SK-N-SH (cell line): ENCODE measurements around the gene PPP1R12B.

Experiments
- EZH2phosphoT487 ChIP-seq: fragments of 200-600 bp; sonication (generic); IDR thresholded peaks from 2 replicates; pipeline ENCODE4 v1.6.1; 2017; ENCODE audit warnings: low read depth, mixed run types, mild to moderate bottlenecking, antibody characterized with exemption, moderate library complexity, borderline replicate concordance
- FOSL2 ChIP-seq: IDR thresholded peaks from 2 replicates; pipeline ENCODE4 v1.4.0; 2012; ENCODE audit warnings: low read depth, mild to moderate bottlenecking, moderate library complexity, borderline replicate concordance
- FOXJ3 ChIP-seq: sonication (generic); formaldehyde crosslinking; IDR thresholded peaks from 2 replicates; pipeline ENCODE4 v1.5.1; 2020; ENCODE audit warnings: mild to moderate bottlenecking, missing genetic modification reagents
- JUND ChIP-seq: IDR thresholded peaks from 2 replicates; pipeline ENCODE4 v1.4.0; 2012
- POLR2AphosphoS5 ChIP-seq: IDR thresholded peaks from 2 replicates; pipeline ENCODE4 v1.6.1; 2012; ENCODE audit warnings: low read depth, low read length
- SIN3A ChIP-seq: IDR thresholded peaks from 2 replicates; pipeline ENCODE4 v1.6.1; 2012; ENCODE audit warnings: low read depth, mild to moderate bottlenecking, low read length, moderate library complexity, borderline replicate concordance
- TAF1 ChIP-seq: IDR thresholded peaks from 2 replicates; pipeline ENCODE4 v1.6.1; 2012; ENCODE audit warnings: low read depth, mild to moderate bottlenecking, low read length, moderate library complexity, borderline replicate concordance
- USF2 ChIP-seq: fragments of 150-350 bp; IDR thresholded peaks from 2 replicates; pipeline ENCODE4 v1.6.1; 2017; ENCODE audit warnings: antibody characterized with exemption, low read length, low read depth, borderline replicate concordance
- YY1 ChIP-seq: IDR thresholded peaks from 2 replicates; pipeline ENCODE4 v1.4.0; 2012; ENCODE audit warnings: low read depth, mild to moderate bottlenecking
- TF ChIP-seq, protein P1 (sequence below): fragments of 200-600 bp; sonication (generic); IDR thresholded peaks from 2 replicates; pipeline ENCODE4 v1.6.1; 2017; ENCODE audit warnings: antibody characterized with exemption, mild to moderate bottlenecking, moderate library complexity
- TF ChIP-seq, protein P2 (sequence below): fragments of 150-350 bp; IDR thresholded peaks from 2 replicates; pipeline ENCODE4 v1.6.1; 2016; ENCODE audit warnings: mild to moderate bottlenecking, low read depth, low read length
- TF ChIP-seq, protein P3 (sequence below): IDR thresholded peaks from 2 replicates; pipeline ENCODE4 v1.6.1; 2012; ENCODE audit warnings: mild to moderate bottlenecking, low read depth, low read length, moderate library complexity
- TF ChIP-seq, protein P4 (sequence below): IDR thresholded peaks from 2 replicates; pipeline ENCODE4; 2012

DNA sequence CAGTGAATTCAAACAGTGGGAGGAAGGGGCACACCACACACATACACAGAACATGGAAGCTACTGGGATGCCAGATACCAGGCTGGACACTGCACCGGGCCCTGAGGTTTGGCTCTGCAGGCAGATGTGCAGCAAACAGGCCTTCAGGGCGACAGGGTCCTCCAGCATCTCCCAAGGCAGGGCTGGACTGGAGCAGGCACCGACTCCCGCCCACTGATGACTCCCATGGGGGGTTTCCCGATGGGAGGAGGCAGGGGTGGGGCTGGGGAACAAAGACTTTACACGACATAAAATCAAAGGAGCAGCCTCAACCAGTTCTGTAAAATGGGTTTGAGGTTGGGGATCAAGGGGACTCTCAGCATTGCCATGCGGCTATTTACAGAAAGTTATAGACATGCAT is 243.6 kb downstream of the PPP1R12B start:
- TF ChIP-seq, protein P1, sequence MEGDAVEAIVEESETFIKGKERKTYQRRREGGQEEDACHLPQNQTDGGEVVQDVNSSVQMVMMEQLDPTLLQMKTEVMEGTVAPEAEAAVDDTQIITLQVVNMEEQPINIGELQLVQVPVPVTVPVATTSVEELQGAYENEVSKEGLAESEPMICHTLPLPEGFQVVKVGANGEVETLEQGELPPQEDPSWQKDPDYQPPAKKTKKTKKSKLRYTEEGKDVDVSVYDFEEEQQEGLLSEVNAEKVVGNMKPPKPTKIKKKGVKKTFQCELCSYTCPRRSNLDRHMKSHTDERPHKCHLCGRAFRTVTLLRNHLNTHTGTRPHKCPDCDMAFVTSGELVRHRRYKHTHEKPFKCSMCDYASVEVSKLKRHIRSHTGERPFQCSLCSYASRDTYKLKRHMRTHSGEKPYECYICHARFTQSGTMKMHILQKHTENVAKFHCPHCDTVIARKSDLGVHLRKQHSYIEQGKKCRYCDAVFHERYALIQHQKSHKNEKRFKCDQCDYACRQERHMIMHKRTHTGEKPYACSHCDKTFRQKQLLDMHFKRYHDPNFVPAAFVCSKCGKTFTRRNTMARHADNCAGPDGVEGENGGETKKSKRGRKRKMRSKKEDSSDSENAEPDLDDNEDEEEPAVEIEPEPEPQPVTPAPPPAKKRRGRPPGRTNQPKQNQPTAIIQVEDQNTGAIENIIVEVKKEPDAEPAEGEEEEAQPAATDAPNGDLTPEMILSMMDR: no peak
- TF ChIP-seq, protein P2, sequence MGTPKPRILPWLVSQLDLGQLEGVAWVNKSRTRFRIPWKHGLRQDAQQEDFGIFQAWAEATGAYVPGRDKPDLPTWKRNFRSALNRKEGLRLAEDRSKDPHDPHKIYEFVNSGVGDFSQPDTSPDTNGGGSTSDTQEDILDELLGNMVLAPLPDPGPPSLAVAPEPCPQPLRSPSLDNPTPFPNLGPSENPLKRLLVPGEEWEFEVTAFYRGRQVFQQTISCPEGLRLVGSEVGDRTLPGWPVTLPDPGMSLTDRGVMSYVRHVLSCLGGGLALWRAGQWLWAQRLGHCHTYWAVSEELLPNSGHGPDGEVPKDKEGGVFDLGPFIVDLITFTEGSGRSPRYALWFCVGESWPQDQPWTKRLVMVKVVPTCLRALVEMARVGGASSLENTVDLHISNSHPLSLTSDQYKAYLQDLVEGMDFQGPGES: no peak
- TF ChIP-seq YY1 (no peak), EZH2phosphoT487 (no peak), SIN3A (no peak), POLR2AphosphoS5 (no peak), JUND (no peak), FOXJ3 (CRISPR knock-in tag) (no peak), TAF1 (no peak), FOSL2 (no peak), USF2 (no peak)
- TF ChIP-seq, protein P3, sequence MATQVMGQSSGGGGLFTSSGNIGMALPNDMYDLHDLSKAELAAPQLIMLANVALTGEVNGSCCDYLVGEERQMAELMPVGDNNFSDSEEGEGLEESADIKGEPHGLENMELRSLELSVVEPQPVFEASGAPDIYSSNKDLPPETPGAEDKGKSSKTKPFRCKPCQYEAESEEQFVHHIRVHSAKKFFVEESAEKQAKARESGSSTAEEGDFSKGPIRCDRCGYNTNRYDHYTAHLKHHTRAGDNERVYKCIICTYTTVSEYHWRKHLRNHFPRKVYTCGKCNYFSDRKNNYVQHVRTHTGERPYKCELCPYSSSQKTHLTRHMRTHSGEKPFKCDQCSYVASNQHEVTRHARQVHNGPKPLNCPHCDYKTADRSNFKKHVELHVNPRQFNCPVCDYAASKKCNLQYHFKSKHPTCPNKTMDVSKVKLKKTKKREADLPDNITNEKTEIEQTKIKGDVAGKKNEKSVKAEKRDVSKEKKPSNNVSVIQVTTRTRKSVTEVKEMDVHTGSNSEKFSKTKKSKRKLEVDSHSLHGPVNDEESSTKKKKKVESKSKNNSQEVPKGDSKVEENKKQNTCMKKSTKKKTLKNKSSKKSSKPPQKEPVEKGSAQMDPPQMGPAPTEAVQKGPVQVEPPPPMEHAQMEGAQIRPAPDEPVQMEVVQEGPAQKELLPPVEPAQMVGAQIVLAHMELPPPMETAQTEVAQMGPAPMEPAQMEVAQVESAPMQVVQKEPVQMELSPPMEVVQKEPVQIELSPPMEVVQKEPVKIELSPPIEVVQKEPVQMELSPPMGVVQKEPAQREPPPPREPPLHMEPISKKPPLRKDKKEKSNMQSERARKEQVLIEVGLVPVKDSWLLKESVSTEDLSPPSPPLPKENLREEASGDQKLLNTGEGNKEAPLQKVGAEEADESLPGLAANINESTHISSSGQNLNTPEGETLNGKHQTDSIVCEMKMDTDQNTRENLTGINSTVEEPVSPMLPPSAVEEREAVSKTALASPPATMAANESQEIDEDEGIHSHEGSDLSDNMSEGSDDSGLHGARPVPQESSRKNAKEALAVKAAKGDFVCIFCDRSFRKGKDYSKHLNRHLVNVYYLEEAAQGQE: no peak
- TF ChIP-seq, protein P4, sequence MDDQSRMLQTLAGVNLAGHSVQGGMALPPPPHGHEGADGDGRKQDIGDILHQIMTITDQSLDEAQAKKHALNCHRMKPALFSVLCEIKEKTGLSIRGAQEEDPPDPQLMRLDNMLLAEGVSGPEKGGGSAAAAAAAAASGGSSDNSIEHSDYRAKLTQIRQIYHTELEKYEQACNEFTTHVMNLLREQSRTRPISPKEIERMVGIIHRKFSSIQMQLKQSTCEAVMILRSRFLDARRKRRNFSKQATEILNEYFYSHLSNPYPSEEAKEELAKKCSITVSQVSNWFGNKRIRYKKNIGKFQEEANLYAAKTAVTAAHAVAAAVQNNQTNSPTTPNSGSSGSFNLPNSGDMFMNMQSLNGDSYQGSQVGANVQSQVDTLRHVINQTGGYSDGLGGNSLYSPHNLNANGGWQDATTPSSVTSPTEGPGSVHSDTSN: no peak
